HFFc6 (cell line): ENCODE results near the gene RSBN1L. TPM values are rescaled to one million over a fixed set of nuclear protein-coding genes. Genes with fewer than 3 reads are reported as not detected.

Source experiments
- DNase-seq: peaks from one replicate; pipeline ENCODE4 v3.0.0-alpha.2; 2018
- H3K27ac Mint-ChIP-seq: 2 replicates; pipeline ENCODE4 v1.8.0; 2020; ENCODE audit warnings: mild to moderate bottlenecking, mixed read lengths
- H3K27me3 Mint-ChIP-seq: 2 replicates; pipeline ENCODE4 v1.8.0; 2021; ENCODE audit warnings: mild to moderate bottlenecking, moderate library complexity, mixed read lengths; ENCODE audit not compliant: insufficient read depth
- H3K36me3 Mint-ChIP-seq: 2 replicates; pipeline ENCODE4 v1.8.0; 2021; ENCODE audit warnings: low read depth, mixed read lengths
- H3K4me1 Mint-ChIP-seq: 2 replicates; pipeline ENCODE4 v1.8.0; 2020; ENCODE audit warnings: low read depth, mixed read lengths
- H3K4me3 Mint-ChIP-seq: 2 replicates; pipeline ENCODE4 v1.8.0; 2020; ENCODE audit warnings: mild to moderate bottlenecking, moderate library complexity, mixed read lengths
- H3K9me3 Mint-ChIP-seq: 2 replicates; pipeline ENCODE4 v1.8.0; 2020; ENCODE audit warnings: mild to moderate bottlenecking, mixed read lengths
- total RNA-seq, 6 experiments: library from RNA; stranded (reverse); fragmentation: NEBNext Ultra II Directional; extraction: Animal tissue kit (Norgen Biotek cat#: 25700); gene quantifications; 2 replicates in 1 of 6; 3 replicates in 5 of 6; pipeline ENCODE4 v1.2.3, GENCODE V29; 2021
- TF ChIP-seq, protein P1 (sequence below): fragments of 200-600 bp; sonication (generic); IDR thresholded peaks from 2 replicates; pipeline ENCODE4 v1.5.0; 2021; ENCODE audit warnings: antibody characterized with exemption, mild to moderate bottlenecking

The RSBN1L gene
- total RNA-seq, 6 experiments from 2014 or later = 11.2 to 14.0 (median 12.9) TPM

DNA sequence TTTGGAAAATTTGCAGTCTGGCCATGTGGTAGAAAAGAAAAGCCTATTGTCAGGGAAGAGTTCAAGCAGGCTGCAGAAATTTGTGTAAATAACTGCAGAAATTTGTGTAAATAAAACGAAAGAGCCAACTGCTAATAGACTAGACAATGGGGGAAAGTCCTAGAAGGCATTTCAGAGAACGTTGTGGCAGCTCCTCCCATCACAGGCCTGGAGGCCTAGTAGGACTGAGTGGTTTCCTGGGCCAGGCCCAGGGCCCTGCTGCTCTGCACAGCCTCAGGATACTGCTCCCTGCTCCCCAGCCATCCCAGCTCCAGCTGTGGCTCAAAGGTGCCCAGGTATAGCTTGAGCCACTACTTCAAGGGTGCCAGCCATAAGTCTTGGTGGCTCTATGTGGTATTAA lies 50.9 kb downstream of the RSBN1L start:
- TF ChIP-seq, protein P1, sequence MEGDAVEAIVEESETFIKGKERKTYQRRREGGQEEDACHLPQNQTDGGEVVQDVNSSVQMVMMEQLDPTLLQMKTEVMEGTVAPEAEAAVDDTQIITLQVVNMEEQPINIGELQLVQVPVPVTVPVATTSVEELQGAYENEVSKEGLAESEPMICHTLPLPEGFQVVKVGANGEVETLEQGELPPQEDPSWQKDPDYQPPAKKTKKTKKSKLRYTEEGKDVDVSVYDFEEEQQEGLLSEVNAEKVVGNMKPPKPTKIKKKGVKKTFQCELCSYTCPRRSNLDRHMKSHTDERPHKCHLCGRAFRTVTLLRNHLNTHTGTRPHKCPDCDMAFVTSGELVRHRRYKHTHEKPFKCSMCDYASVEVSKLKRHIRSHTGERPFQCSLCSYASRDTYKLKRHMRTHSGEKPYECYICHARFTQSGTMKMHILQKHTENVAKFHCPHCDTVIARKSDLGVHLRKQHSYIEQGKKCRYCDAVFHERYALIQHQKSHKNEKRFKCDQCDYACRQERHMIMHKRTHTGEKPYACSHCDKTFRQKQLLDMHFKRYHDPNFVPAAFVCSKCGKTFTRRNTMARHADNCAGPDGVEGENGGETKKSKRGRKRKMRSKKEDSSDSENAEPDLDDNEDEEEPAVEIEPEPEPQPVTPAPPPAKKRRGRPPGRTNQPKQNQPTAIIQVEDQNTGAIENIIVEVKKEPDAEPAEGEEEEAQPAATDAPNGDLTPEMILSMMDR = no peak
- DNase-seq = no peak
- Mint-ChIP-seq H3K27ac (no peak overlapping the region), H3K4me1 (peaks cover 5% of the 10 kb centered on the region), H3K9me3 (no peaks in the 10 kb centered on the region), H3K27me3 (no peaks in the 10 kb centered on the region), H3K4me3 (no peak overlapping the region), H3K36me3 (peaks cover 34% of the 10 kb centered on the region)

DNA sequence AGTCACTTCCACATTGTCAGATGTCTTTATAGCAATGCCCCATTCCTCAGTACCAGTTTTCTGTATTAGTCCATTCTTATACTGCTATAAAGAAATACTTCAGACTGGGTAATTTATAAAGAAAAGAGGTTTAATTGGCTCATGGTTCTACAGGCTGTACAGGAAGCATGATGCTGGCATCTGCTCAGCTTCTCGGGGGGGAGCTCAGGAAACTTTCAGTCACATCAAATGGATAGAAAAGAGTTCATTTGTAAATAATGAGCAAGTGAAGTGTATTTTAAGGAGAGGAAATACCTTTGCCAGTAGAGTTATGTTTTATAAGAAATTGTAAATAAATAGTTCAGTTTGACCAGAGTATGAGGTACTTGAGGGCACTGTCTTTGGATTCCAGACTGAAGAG lies 51.5 kb downstream of the RSBN1L start:
- Mint-ChIP-seq H3K4me1 (peaks cover 10% of the 10 kb centered on the region), H3K9me3 (no peaks in the 10 kb centered on the region), H3K27me3 (no peaks in the 10 kb centered on the region), H3K27ac (no peak overlapping the region), H3K4me3 (no peak overlapping the region), H3K36me3 (peaks cover 34% of the 10 kb centered on the region)
- TF ChIP-seq, protein P1 = no peak
- no peak for DNase-seq

DNA sequence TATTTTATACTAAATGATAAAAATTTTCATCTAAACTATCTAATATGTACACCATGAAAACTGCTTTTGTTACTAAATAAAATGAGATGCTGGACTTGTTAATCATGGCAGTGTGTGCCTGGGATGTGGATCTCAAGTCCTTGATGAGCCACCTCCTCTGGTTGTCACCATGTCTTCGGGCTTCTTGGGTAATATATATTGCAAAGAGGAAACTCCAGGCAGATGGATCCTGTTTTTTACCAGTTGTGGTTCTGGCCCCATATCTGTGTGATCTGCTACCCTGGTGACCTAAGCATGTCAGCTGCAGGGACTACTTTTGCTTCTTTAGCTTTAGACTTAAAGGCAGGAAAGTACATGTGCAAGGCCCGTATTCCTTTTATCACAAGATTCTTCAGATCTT lies 55.8 kb downstream of the RSBN1L start:
- peaks cover 14% of the 10 kb centered on the region for H3K36me3 Mint-ChIP-seq
- peaks cover 23% of the 10 kb centered on the region for H3K4me1 Mint-ChIP-seq
- H3K4me3 Mint-ChIP-seq = no peak overlapping the region
- DNase-seq = no peak
- H3K27ac Mint-ChIP-seq = no peak overlapping the region
- no peaks in the 10 kb centered on the region for H3K9me3 Mint-ChIP-seq
- TF ChIP-seq, protein P1 = no peak
- H3K27me3 Mint-ChIP-seq = no peaks in the 10 kb centered on the region

DNA sequence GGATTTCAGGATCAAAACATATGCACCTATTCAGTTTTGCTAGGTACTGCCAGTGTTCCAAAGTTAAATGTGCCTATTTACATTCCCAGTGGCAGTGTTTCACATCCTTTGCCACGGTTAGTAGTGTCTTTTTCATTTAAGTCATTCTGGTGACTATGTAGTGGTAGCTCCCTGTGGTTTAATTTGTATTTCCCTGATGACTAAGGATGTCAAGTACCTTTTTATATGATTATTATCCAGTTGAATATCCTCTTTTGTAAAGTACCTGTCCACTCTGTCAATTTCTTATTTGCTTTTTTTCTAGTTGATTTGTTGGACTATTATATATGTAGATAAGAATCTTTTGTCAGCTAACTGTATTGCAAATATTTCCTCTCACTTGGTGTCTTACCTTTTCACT lies 56.9 kb downstream of the RSBN1L start:
- no peak overlapping the region for H3K4me3 Mint-ChIP-seq
- H3K36me3 Mint-ChIP-seq = peaks cover 14% of the 10 kb centered on the region
- H3K27ac Mint-ChIP-seq = no peak overlapping the region
- no peaks in the 10 kb centered on the region for H3K9me3 Mint-ChIP-seq
- TF ChIP-seq, protein P1 = no peak
- no peak for DNase-seq
- H3K27me3 Mint-ChIP-seq = no peaks in the 10 kb centered on the region
- peaks cover 23% of the 10 kb centered on the region for H3K4me1 Mint-ChIP-seq

DNA sequence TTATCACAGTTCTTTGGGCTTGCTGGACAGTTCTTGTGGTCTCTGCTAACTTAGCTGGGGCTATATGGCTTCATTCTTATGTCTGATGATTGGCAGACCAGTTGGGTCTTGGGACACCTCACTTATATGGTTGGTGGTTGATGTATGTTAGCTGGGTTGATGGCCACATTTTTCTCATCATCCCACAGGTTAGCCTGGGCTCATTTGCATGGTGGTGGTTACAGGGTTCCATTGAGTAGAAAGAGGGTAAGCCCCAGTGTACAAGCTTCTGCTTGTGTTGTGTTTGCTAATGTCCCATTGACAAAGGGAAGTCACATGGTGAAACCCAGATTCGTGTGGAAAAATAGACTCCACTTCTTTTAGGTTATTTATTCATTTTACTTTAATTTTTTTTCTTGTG lies 61.3 kb downstream of the RSBN1L start:
- H3K36me3 Mint-ChIP-seq = no peaks in the 10 kb centered on the region
- peaks cover 34% of the 10 kb centered on the region for H3K4me1 Mint-ChIP-seq
- no peak overlapping the region for H3K27ac Mint-ChIP-seq
- H3K4me3 Mint-ChIP-seq = no peak overlapping the region
- DNase-seq = no peak
- TF ChIP-seq, protein P1 = no peak
- H3K27me3 Mint-ChIP-seq = no peaks in the 10 kb centered on the region
- H3K9me3 Mint-ChIP-seq = no peaks in the 10 kb centered on the region
